ENCODE results near the gene TMEM208. TPM values are rescaled to one million over a fixed set of nuclear protein-coding genes. Genes with fewer than 3 reads are reported as not detected.

TMEM208 gene
- total and polyA plus RNA-seq, 4 experiments from 2014 or later, result 35.5 to 99.1 (median 60.0) TPM

GRCh38 chr16:67228034-67228785 lies 1.3 kb downstream of the TMEM208 start:
- Mint-ChIP-seq H3K27me3 (no peaks in the 10 kb centered on the region), H3K36me3 (peaks cover 11 to 37% of the 10 kb centered on the region in 2 donors), H3K4me3 (peak overlapping the region; percentile 98 to 100 (median 100)), H3K27ac (peak overlapping the region; percentile 66 to 100 (median 98)), H3K4me1 (peaks cover 39 to 52% (median 50%) of the 10 kb centered on the region in 4 donors), H3K9me3 (no peaks in the 10 kb centered on the region)
- H3K4me3 ChIP-seq (ENCODE audit: low read length in 2 of 2), result peak overlapping the region; percentile 73 to 99
- H3K4me1 ChIP-seq (ENCODE audit: insufficient read depth, low read length), result peaks cover 45% of the 10 kb centered on the region
- intact Hi-C loops (cut with micrococcal nuclease), result no loop called here
- no peaks in the 10 kb centered on the region for H3K27me3 ChIP-seq (ENCODE audit: insufficient read depth, low read length)
- no peak for DNase-seq
- ChIA-PET CTCF (ENCODE audit: partially characterized antibody) (interaction anchor here (0.6 to 2.4 kb wide), 4 partner anchors 10 to 211 kb away, joined by 3 to 15 read pairs (median 4); no protein-coding TSS in a partner anchor), POLR2A (ENCODE audit: partially characterized antibody) (interaction anchor here (0.8 to 17.2 kb wide), 7 partner anchors 9 to 210 kb away, joined by 3 to 259 read pairs (median 11); partner anchors contain the start of genes ELMO3, FBXL8, FHOD1 and SLC9A5)
- H3K27ac ChIP-seq (ENCODE audit: low read depth, low read length), result peak overlapping the region; percentile 88
- peaks cover 39% of the 10 kb centered on the region for H3K36me3 ChIP-seq (ENCODE audit: insufficient read depth, low read length)
- H3K9me3 ChIP-seq (ENCODE audit: control insufficient read depth in 1 of 2, low read length in 2 of 2), result no peaks in the 10 kb centered on the region

GRCh38 chr16:67228905-67229304 lies 2.0 kb downstream of the TMEM208 start:
- Histone ChIP-seq H3K9me3 (ENCODE audit: control insufficient read depth in 1 of 2, low read length in 2 of 2) (no peaks in the 10 kb centered on the region), H3K4me3 (ENCODE audit: low read length in 2 of 2) (no peak overlapping the region), H3K27ac (ENCODE audit: low read depth, low read length) (no peak overlapping the region), H3K27me3 (ENCODE audit: insufficient read depth, low read length) (no peaks in the 10 kb centered on the region), H3K4me1 (ENCODE audit: insufficient read depth, low read length) (peaks cover 38% of the 10 kb centered on the region), H3K36me3 (ENCODE audit: insufficient read depth, low read length) (peaks cover 41% of the 10 kb centered on the region)
- DNase-seq, result no peak
- intact Hi-C loops (cut with micrococcal nuclease), result no loop called here
- peaks cover 14 to 42% of the 10 kb centered on the region in 2 donors for H3K36me3 Mint-ChIP-seq
- no peaks in the 10 kb centered on the region for H3K27me3 Mint-ChIP-seq
- peak overlapping the region; percentile 46 to 100 (median 64) for H3K4me3 Mint-ChIP-seq
- H3K27ac Mint-ChIP-seq, result peak overlapping the region in 5 of 7 donors; percentile 68 to 96 (median 70)
- ChIA-PET POLR2A (ENCODE audit: partially characterized antibody) (interaction anchor here (17.2 kb wide), 1 partner anchor 17 kb away, joined by 259 read pairs; the partner anchor contains the start of genes FHOD1 and SLC9A5), CTCF (ENCODE audit: partially characterized antibody) (interaction anchor here (0.9 kb wide), 1 partner anchor 211 kb away, joined by 3 read pairs; no protein-coding TSS in a partner anchor)
- no peaks in the 10 kb centered on the region for H3K9me3 Mint-ChIP-seq
- H3K4me1 Mint-ChIP-seq, result peaks cover 34 to 46% (median 43%) of the 10 kb centered on the region in 4 donors

GRCh38 chr16:67229906-67230808 lies 3.2 kb downstream of the TMEM208 start:
- H3K9me3 Mint-ChIP-seq, result no peaks in the 10 kb centered on the region
- no peaks in the 10 kb centered on the region for H3K27me3 Mint-ChIP-seq
- Histone ChIP-seq H3K27me3 (ENCODE audit: insufficient read depth, low read length) (no peaks in the 10 kb centered on the region), H3K4me1 (ENCODE audit: insufficient read depth, low read length) (peaks cover 30% of the 10 kb centered on the region), H3K36me3 (ENCODE audit: insufficient read depth, low read length) (peaks cover 41% of the 10 kb centered on the region), H3K27ac (ENCODE audit: low read depth, low read length) (no peak overlapping the region), H3K9me3 (ENCODE audit: control insufficient read depth in 1 of 2, low read length in 2 of 2) (no peaks in the 10 kb centered on the region), H3K4me3 (ENCODE audit: low read length in 2 of 2) (no peak overlapping the region)
- DNase-seq, result no peak
- ChIA-PET CTCF (ENCODE audit: partially characterized antibody) (no interaction called here), POLR2A (ENCODE audit: partially characterized antibody) (interaction anchor here (17.2 kb wide), 1 partner anchor 15 kb away, joined by 259 read pairs; the partner anchor contains the start of genes FHOD1 and SLC9A5)
- peak overlapping the region in 2 of 7 donors; percentile 60 to 65 for H3K27ac Mint-ChIP-seq
- peaks cover 22 to 33% (median 30%) of the 10 kb centered on the region in 4 donors for H3K4me1 Mint-ChIP-seq
- H3K4me3 Mint-ChIP-seq, result peak overlapping the region in 2 of 8 donors; percentile 25 to 31
- peaks cover 14 to 48% of the 10 kb centered on the region in 2 donors for H3K36me3 Mint-ChIP-seq
- intact Hi-C loops (cut with micrococcal nuclease), result no loop called here

GRCh38 chr16:67230809-67231660 lies 4.1 kb downstream of the TMEM208 start:
- Mint-ChIP-seq H3K4me1 (peaks cover 15 to 31% (median 23%) of the 10 kb centered on the region in 4 donors), H3K9me3 (no peaks in the 10 kb centered on the region), H3K27me3 (no peaks in the 10 kb centered on the region), H3K27ac (peak overlapping the region in 2 of 7 donors; percentile 56 to 61), H3K4me3 (peak overlapping the region in 2 of 8 donors; percentile 12 to 33), H3K36me3 (peaks cover 16 to 50% of the 10 kb centered on the region in 2 donors)
- H3K27me3 ChIP-seq (ENCODE audit: insufficient read depth, low read length), result no peaks in the 10 kb centered on the region
- peaks cover 41% of the 10 kb centered on the region for H3K36me3 ChIP-seq (ENCODE audit: insufficient read depth, low read length)
- no peak overlapping the region for H3K27ac ChIP-seq (ENCODE audit: low read depth, low read length)
- H3K4me3 ChIP-seq (ENCODE audit: low read length in 2 of 2), result no peak overlapping the region
- POLR2A ChIA-PET (ENCODE audit: partially characterized antibody), result interaction anchor here (0.9 to 17.2 kb wide), 4 partner anchors 15 to 72 kb away, joined by 3 to 259 read pairs (median 4); partner anchors contain the start of genes FHOD1 and SLC9A5
- no peak for DNase-seq
- intact Hi-C loops (cut with micrococcal nuclease), result no loop called here
- H3K4me1 ChIP-seq (ENCODE audit: insufficient read depth, low read length), result peaks cover 30% of the 10 kb centered on the region
- CTCF ChIA-PET (ENCODE audit: partially characterized antibody), result interaction anchor here (1.1 kb wide), 1 partner anchor 46 kb away, joined by 3 read pairs; no protein-coding TSS in a partner anchor
- no peaks in the 10 kb centered on the region for H3K9me3 ChIP-seq (ENCODE audit: control insufficient read depth in 1 of 2, low read length in 2 of 2)

- peaks cover 13% of the 10 kb centered on the region for H3K4me1 ChIP-seq (ENCODE audit: insufficient read depth, low read length)
- H3K27me3 ChIP-seq (ENCODE audit: insufficient read depth, low read length), result no peaks in the 10 kb centered on the region
- H3K4me3 ChIP-seq (ENCODE audit: low read length in 2 of 2), result no peak overlapping the region
- no peaks in the 10 kb centered on the region for H3K9me3 ChIP-seq (ENCODE audit: control insufficient read depth in 1 of 2, low read length in 2 of 2)
- CTCF ChIA-PET (ENCODE audit: partially characterized antibody), result interaction anchor here (0.7 kb wide), 1 partner anchor 79 kb away, joined by 3 read pairs; no protein-coding TSS in a partner anchor
- no peak overlapping the region for H3K27ac ChIP-seq (ENCODE audit: low read depth, low read length)
- peaks cover 28 to 58% of the 10 kb centered on the region in 2 donors for H3K36me3 Mint-ChIP-seq
- DNase-seq, result no peak
- no peaks in the 10 kb centered on the region for H3K27me3 Mint-ChIP-seq
- no peaks in the 10 kb centered on the region for H3K9me3 Mint-ChIP-seq
- no peak overlapping the region for H3K4me3 Mint-ChIP-seq
- POLR2A ChIA-PET (ENCODE audit: partially characterized antibody), result interaction anchor here (17.2 kb wide), 1 partner anchor 12 kb away, joined by 259 read pairs; the partner anchor contains the start of genes FHOD1 and SLC9A5
- H3K36me3 ChIP-seq (ENCODE audit: insufficient read depth, low read length), result peaks cover 49% of the 10 kb centered on the region
- no peak overlapping the region for H3K27ac Mint-ChIP-seq
- intact Hi-C loops (cut with micrococcal nuclease), result no loop called here
- peaks cover 8 to 24% (median 9%) of the 10 kb centered on the region in 4 donors for H3K4me1 Mint-ChIP-seq
Observed at GRCh38 chr16:67233596-67233995, 6.7 kb downstream of the TMEM208 start.

GRCh38 chr16:67234180-67234597 lies 7.3 kb downstream of the TMEM208 start:
- DNase-seq, result no peak
- ChIA-PET POLR2A (ENCODE audit: partially characterized antibody) (interaction anchor here (17.2 kb wide), 1 partner anchor 11 kb away, joined by 259 read pairs; the partner anchor contains the start of genes FHOD1 and SLC9A5), CTCF (ENCODE audit: partially characterized antibody) (no interaction called here)
- Mint-ChIP-seq H3K4me3 (no peak overlapping the region), H3K27ac (peak overlapping the region in 5 of 7 donors; percentile 43 to 74 (median 57)), H3K9me3 (no peaks in the 10 kb centered on the region), H3K36me3 (peaks cover 29 to 58% of the 10 kb centered on the region in 2 donors), H3K4me1 (peaks cover 8 to 26% (median 9%) of the 10 kb centered on the region in 4 donors), H3K27me3 (no peaks in the 10 kb centered on the region)
- Histone ChIP-seq H3K4me1 (ENCODE audit: insufficient read depth, low read length) (peaks cover 13% of the 10 kb centered on the region), H3K27me3 (ENCODE audit: insufficient read depth, low read length) (no peaks in the 10 kb centered on the region), H3K27ac (ENCODE audit: low read depth, low read length) (no peak overlapping the region), H3K4me3 (ENCODE audit: low read length in 2 of 2) (no peak overlapping the region), H3K9me3 (ENCODE audit: control insufficient read depth in 1 of 2, low read length in 2 of 2) (no peaks in the 10 kb centered on the region), H3K36me3 (ENCODE audit: insufficient read depth, low read length) (peaks cover 49% of the 10 kb centered on the region)
- intact Hi-C loops (cut with micrococcal nuclease), result no loop called here

Data from CD4-positive, alpha-beta memory T cell (primary cell).